Left lung (tissue), 10 donors: ENCODE results near the gene TMEM117. TPM values are rescaled to one million over a fixed set of nuclear protein-coding genes. Genes with fewer than 3 reads are reported as not detected.
"Not testable (repeated sequence)": the region's sequence is repeated elsewhere in the genome, so short reads cannot be mapped to it uniquely, and the experiment has no call there.

Experiments used
- ATAC-seq: fragments of 200-7000 bp; cut with Tn5 transposase; one replicate; pipeline ENCODE4 v1.9.1; 2020; ENCODE audit warnings: moderate library complexity
- DNase-seq, 4 donors: peaks; one replicate each; pipeline ENCODE4 v3.0.0-alpha.2; 2013 to 2020
- H3K27ac ChIP-seq, 2 donors: fragments of 200-600 bp; sonication (generic) in 1 of 2; one replicate each; pipeline versions ENCODE4 v1.5.0 to v1.8.0; 2020 to 2021
- H3K27me3 ChIP-seq, 2 donors: fragments of 200-600 bp; sonication (generic) in 1 of 2; one replicate each; pipeline versions ENCODE4 v1.5.0 to v1.8.0; 2020 to 2021
- H3K36me3 ChIP-seq, 2 donors: fragments of 200-600 bp; sonication (generic) in 1 of 2; one replicate each; pipeline versions ENCODE4 v1.5.0 to v1.8.0; 2020 to 2021
- H3K4me1 ChIP-seq, 2 donors: fragments of 200-600 bp; one replicate each; pipeline ENCODE4 v1.8.0; 2021
- H3K4me3 ChIP-seq, 2 donors: fragments of 200-600 bp; sonication (generic) in 1 of 2; one replicate each; pipeline versions ENCODE4 v1.5.0 to v1.8.0; 2020 to 2021; ENCODE audit warnings: mild to moderate bottlenecking in 1 of 2
- H3K9me3 ChIP-seq, 2 donors: fragments of 200-600 bp; sonication (generic) in 1 of 2; one replicate each; pipeline versions ENCODE4 v1.5.0 to v1.8.0; 2020 to 2021
- intact Hi-C, 2 donors: fragments of 100-400 bp; cut with DNase I; formaldehyde crosslinking; loops; one replicate each; pipeline versions ENCODE4 v1.11.2 to v1.14.2; 2022
- polyA plus RNA-seq, 6 donors: library from polyadenylated mRNA; unstranded; fragments of 120-200 nt; gene quantifications; one replicate each; pipeline ENCODE4 v1.2.1, GENCODE V29; 2013; ENCODE audit not compliant: insufficient read length in 6 of 6
- total RNA-seq, 2 donors: library from RNA; stranded (reverse); fragmentation: NEBNext Ultra II Directional; extraction: Animal tissue kit (Norgen Biotek cat#: 25700); gene quantifications; one replicate each; pipeline ENCODE4 v1.2.1, GENCODE V29; 2021
- TF ChIP-seq, protein P1 (sequence below), 2 donors: fragments of 200-600 bp; sonication (generic) in 1 of 2; IDR thresholded peaks; one replicate each; pipeline versions ENCODE4 v1.5.0 to v1.8.0; 2021; ENCODE audit warnings: antibody characterized with exemption in 2 of 2
- donor health status: DM: no; HTN: yes; CAD: no.
- donor health status: DM: no; HTN: no; CAD: no.

TMEM117 gene
- total and polyA plus RNA-seq, 8 donors = 3.9 to 7.9 (median 6.7) TPM

DNA sequence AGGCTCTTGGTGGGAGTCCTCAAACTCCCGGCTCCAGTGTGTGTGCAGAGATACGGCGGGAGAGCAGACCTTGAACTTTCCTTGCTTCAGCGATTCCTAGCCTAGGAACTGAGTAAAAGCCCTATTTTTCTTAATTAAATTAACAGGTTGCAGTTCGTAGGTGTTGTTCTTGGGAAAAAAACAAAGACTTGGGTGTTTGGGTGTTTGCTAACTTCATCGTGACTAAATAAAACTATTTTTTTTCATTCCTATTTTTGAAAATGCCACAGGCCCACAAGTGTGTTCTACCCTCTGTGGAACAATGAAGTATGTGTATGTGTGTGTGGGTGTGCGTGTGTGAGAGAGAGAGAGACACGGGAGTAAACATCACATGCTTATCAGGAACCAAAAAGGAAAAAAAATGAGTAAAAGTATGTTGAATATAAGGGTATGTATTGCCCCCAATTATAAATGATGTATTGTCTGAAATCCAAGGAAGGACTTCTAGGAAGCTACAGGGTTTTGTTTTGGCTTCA is 651 bp downstream of the TMEM117 start:
- peak; percentile 65 for ATAC-seq

GRCh38 chr12:43840338-43840737 is 4.5 kb downstream of the TMEM117 start:
- H3K4me1 ChIP-seq = peaks cover 5 to 8% of the 10 kb centered on the region in 2 donors
- no peaks in the 10 kb centered on the region for H3K36me3 ChIP-seq
- ATAC-seq (no peak), DNase-seq (no peak)
- no peak overlapping the region for H3K4me3 ChIP-seq
- H3K9me3 ChIP-seq = no peaks in the 10 kb centered on the region
- TF ChIP-seq, protein P1, sequence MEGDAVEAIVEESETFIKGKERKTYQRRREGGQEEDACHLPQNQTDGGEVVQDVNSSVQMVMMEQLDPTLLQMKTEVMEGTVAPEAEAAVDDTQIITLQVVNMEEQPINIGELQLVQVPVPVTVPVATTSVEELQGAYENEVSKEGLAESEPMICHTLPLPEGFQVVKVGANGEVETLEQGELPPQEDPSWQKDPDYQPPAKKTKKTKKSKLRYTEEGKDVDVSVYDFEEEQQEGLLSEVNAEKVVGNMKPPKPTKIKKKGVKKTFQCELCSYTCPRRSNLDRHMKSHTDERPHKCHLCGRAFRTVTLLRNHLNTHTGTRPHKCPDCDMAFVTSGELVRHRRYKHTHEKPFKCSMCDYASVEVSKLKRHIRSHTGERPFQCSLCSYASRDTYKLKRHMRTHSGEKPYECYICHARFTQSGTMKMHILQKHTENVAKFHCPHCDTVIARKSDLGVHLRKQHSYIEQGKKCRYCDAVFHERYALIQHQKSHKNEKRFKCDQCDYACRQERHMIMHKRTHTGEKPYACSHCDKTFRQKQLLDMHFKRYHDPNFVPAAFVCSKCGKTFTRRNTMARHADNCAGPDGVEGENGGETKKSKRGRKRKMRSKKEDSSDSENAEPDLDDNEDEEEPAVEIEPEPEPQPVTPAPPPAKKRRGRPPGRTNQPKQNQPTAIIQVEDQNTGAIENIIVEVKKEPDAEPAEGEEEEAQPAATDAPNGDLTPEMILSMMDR (IDR thresholded peaks at IDR 0.05) = no peak
- intact Hi-C loops = no loop called here
- peaks cover 0 to 22% of the 10 kb centered on the region in 2 donors for H3K27me3 ChIP-seq
- H3K27ac ChIP-seq = no peak overlapping the region

More for the DNA sequence above, 651 bp downstream of the TMEM117 start:
- Histone ChIP-seq H3K9me3 (no peaks in the 10 kb centered on the region), H3K27me3 (peaks cover 0 to 28% of the 10 kb centered on the region in 2 donors), H3K36me3 (no peaks in the 10 kb centered on the region), H3K4me3 (peak overlapping the region; percentile 64 to 65), H3K27ac (peak overlapping the region; percentile 89 to 90), H3K4me1 (peaks cover 5 to 18% of the 10 kb centered on the region in 2 donors)
- TF ChIP-seq, protein P1 (IDR thresholded peaks at IDR 0.05) = no peak
- intact Hi-C loops = no loop called here
- peak in 2 of 4 donors; percentile 20 to 34 for DNase-seq

- ATAC-seq (no peak), DNase-seq (peak in 2 of 4 donors; percentile 7 to 12)
- Histone ChIP-seq H3K36me3 (no peaks in the 10 kb centered on the region), H3K4me1 (peaks cover 5% of the 10 kb centered on the region in 2 donors), H3K4me3 (no peak overlapping the region), H3K27me3 (peaks cover 0 to 16% of the 10 kb centered on the region in 2 donors), H3K9me3 (no peaks in the 10 kb centered on the region), H3K27ac (no peak overlapping the region)
- intact Hi-C loops = no loop called here
- TF ChIP-seq, protein P1 (IDR thresholded peaks at IDR 0.05) = no peak
Measured at GRCh38 chr12:43841253-43841652, 5.4 kb downstream of the TMEM117 start.

GRCh38 chr12:43842259-43842658 is 6.4 kb downstream of the TMEM117 start:
- H3K9me3 ChIP-seq = no peaks in the 10 kb centered on the region
- H3K27me3 ChIP-seq = peaks cover 0 to 6% of the 10 kb centered on the region in 2 donors
- H3K4me3 ChIP-seq = no peak overlapping the region
- TF ChIP-seq, protein P1 (IDR thresholded peaks at IDR 0.05) = no peak
- intact Hi-C loops = no loop called here
- ATAC-seq = no peak
- no peaks in the 10 kb centered on the region for H3K4me1 ChIP-seq
- H3K27ac ChIP-seq = no peak overlapping the region
- no peaks in the 10 kb centered on the region for H3K36me3 ChIP-seq
- no peak for DNase-seq

DNA sequence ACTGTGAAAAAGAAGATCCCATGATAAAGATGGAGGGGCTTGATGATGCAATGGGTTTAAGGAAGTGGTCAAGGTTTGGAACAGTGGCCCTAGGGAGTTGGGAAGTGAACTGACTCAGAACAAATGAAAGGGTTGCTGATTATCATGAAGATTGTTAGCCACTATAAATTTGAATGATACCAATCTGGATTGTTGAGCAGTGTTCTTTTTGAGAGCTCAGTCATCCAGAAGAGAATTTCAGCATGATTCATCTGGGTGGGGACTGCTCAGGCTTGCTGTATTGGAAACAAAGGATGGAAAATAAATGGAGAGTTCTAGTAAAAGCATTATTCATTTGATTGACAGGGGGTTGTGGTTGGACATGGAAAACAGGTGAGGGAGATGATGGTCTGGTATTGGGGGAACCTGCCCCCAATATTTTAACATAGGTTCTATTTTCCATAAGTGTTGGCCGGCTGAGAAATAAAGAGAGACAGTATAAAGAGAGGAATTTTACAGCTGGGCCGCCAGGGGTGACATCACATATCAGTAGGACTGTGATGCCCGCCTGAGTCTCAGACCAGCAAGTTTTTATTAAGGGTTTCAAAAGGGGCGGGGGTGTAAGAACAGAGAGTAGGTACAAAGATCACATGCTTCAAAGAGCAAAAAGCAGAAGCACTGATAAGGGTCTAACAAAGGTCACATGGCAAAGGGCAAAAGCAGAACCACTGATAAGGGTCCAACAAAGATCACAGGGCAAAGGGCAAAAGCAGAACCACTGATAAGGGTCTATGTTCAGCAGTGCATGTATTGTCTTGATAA is 11.7 kb downstream of the TMEM117 start:
- H3K36me3 ChIP-seq, intact Hi-C loops, H3K4me1 ChIP-seq, ATAC-seq, DNase-seq, H3K4me3 ChIP-seq, H3K9me3 ChIP-seq, H3K27ac ChIP-seq, H3K27me3 ChIP-seq: not testable (repeated sequence)
